ENCODE data around the gene RCOR1.
"Not testable (repeated sequence)": the region's sequence is repeated elsewhere in the genome, so short reads cannot be mapped to it uniquely, and the experiment has no call there.

The RCOR1 gene

DNA sequence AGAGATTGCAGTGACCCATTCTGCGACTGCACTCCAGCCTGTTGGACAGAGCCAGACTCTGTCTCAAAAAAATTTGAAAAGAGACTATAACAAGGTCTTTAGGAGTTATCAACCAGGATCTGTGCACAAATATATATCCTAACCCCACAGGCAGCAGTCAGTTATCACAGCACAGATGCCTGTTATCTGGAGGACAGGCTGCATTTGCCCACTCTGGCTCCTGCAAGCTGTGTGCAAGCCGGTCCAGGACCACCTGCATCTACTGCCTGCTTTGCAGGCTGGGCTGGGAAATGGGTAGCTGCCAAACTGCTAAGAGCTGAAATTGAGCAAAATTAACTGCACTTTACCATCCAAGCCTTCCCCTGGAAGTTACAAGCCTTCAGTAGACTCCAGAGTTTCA is 21.4 kb upstream of the RCOR1 start:
- DNase-seq (ENCODE audit: low spot score) = no peak

DNA sequence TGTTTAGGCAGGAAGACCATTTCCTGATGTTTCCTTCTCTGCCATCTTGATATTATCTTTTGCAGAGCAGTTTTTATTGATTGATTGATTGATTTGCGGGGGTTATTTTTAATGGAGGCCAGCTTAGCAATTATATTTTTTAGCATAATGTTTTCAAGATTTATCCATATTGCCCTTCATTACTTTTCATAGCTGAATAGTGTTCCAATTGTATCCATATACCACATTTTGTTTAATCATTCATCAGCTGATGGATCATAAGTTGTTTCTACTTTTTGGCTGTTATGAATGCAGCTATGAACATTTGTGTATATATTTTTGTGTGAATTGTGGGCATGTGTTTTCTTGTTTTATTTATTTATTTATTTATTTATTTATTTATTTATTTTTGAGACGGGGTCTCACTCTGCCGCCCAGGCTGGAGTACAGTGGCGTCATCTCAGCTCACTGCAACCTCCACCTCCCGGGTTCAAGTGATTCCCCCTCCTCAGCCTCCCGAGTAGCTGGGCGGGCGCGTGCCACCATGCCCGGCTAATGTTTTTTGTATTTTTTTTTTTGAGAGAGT is 20.9 kb upstream of the RCOR1 start:
- no peak for DNase-seq (ENCODE audit: low spot score)

DNA sequence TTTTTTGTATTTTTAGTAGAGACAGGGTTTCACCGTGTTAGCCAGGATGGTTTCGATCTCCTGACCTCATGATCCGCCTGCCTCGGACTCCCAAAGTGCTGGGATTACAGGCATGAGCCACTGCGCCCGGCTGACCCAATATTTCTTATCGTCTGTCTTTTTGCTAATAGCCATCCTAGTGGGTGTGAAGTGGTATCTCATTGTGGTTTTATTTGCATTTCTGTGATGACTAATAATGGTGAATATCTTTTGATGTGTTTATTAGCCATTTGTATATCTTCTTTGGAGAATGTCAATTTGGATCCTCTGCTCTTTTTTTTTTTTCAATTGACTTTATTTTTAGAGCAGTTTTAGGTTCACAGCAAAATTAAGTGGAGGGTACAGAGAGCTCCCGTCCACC is 19.3 kb upstream of the RCOR1 start:
- DNase-seq (ENCODE audit: low spot score) = not testable (repeated sequence)

DNA sequence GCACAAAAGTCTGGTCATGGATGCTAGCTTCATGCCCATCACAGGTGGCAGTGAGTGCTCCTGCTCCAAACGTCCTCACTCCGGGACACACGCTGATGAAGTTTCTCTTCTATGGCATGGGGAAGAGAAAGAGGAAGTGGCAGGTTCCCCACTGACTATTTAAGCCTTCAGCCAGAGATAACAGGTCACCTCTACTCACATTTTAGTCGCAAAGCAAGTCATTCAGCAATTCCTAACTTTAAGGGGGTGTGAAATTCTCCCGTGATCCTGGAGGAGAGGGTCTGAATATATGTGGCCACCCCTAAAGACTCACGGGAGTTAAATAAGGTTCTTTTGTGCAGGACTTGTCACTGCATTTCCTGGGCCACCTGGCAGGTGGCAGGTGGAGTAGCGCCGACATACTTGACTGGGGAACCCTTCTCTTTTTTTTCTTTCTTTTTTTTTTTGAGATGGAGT is 18.8 kb upstream of the RCOR1 start:
- DNase-seq (ENCODE audit: low spot score) = no peak

DNA sequence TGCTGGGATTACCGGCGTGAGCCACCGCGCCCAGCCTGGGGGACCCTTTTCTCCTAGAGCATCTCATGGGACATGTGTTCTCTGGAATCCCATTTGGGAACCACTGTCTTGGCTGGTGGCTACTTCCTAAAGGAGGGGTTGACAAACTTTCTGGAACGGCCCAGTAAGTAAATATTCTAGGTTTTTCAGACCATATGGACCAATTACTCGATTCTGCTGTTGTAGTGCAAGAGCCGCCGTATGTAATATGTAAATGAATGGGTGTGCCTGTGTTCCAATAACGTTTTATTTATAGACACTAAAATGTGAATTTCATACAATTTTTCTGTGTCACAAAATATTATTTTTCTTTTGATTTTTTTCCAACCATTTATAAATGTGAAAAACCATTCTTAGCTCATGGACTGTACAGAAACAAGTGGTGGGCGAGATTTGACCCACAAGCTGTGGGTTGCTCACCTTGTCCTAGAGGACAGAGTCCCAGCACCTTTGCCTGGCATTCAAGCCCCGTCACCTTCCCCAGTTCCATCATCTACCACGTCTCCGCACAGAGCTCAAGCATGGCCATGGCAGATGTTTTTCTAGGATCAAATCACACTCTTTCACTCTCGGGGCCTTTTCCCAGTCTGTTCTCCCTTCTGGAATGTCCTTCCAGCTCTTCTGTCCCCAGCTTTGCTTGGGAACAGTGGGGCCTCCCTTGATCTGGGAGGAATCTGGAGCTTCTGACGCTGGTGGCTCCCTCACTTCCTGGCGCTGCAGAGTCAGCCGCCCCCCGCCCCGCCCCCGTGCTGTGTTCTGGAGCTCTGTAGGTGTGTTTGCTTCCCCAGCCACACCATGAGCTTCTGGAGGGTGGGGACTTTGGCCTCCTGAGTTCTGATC is 17.9 kb upstream of the RCOR1 start:
- DNase-seq (ENCODE audit: low spot score) = no peak

DNA sequence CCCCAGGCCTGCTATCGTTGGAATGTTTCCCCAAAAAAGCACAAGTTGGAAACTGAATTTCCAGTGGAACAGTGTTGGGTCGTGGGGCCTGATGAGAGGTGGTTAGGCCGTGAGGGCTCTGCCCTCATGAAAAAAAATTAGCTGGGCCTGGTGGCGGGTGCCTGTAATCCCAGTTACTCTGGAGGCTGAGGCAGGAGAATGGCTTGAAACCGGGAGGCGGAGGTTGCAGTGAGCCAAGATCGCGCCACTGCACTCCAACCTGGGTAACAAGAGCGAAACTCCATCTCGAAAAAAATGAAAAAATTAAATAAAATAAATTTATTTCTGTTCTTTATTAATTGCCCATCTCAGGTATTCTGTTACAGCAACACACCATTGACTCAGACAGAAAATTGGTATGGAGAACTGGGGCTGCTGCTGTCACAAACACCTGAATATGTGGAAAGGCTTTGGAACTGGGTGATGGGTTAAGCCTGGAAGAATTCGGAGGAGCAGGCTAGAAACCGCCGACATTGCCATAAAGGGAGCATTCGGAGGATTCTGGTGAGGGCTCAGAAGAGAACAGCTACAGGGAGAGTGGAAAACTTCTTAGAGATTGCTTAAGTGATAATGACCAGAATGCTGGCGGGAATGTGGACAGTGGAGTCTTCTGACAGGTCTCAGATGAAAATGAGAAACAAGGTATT is 17.1 kb upstream of the RCOR1 start:
- DNase-seq (ENCODE audit: low spot score) = no peak

DNA sequence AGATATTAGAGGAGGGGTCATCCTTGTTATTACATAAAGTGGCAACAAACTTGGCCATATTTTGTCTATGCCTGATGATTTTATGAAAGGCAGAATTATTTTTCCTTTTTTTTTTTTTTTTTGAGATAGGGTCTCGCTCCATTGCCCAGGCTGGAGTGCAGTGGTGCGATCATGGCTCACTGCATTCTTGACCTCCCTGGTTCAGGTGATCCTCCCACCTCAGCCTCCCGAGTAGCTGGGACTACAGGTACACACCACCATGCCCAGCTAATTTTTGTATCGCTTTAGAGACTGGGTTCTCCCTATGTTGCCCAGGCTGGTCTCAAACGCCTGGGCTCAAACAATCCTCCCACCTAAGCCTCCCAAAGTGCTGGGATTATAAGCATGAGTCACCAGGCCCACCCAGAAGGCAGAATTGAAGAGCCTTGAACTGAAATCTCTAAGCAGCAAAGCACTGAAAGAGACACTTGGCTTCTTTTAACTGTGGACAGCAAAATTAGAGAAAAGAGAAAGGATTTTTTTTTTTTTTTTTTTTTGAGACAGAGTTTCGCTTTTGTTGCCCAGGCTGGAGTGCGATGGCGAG is 16.5 kb upstream of the RCOR1 start:
- DNase-seq (ENCODE audit: low spot score) = not testable (repeated sequence)

DNA sequence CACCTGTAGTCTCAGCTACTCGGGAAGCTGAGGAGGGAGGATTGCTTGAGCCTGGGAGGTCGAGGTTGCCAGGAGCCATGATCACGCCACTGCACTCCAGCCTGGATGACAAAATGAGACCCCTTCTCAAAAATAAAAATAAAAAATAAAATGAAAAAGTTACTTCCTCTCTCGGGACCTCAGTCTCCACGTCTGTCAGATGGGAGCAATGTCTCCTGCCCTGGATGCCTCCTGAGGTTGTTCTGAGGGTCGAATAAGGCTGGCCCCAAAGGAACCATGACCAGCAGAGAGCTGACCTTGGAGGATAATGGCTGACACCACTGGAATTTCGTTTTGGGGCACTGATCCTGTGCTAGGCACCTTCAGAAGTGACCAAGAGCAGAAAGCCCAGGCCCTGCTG is 13.6 kb upstream of the RCOR1 start:
- DNase-seq (ENCODE audit: low spot score) = no peak

DNA sequence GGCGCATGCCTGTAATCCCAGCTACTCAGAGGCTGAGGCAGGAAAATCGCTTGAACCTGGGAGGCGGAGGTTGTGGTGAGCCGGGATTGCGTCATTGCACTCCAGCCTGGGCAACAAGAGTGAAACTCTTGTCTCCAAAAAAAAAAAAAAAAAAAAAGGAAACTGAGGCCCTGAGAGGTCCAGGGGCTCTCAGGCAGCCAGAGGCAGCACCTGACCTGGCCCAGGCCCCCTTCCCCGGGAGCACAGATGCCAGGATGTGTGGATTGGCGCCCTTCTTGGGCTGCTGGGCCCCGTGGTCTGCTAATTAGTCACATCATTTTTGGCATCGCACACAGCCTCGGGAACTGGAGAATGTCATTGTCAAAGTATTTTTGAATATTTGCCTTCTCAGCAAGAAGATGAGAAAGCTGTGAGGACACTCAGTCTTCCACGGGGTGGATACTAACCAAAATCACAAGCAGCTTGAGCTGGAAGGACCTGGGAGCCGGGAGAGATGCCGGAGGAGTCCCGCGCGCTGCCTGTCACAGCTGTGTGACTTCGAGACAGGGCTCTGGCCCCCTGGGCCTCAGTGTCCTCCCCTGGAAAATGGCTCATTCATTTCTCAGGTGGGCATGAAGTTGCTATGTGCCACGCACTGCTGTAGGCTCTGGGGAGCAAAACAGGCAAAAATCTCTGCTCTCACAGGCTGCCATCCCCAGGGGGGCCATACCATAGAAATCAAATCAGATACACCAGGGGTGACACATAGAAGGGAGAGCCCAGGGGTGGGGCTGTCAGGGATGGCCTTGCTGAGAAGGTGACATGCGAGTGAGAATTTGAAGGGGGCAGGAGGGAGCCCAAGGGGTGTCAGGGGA is 12.5 kb upstream of the RCOR1 start:
- DNase-seq (ENCODE audit: low spot score) = no peak

DNA sequence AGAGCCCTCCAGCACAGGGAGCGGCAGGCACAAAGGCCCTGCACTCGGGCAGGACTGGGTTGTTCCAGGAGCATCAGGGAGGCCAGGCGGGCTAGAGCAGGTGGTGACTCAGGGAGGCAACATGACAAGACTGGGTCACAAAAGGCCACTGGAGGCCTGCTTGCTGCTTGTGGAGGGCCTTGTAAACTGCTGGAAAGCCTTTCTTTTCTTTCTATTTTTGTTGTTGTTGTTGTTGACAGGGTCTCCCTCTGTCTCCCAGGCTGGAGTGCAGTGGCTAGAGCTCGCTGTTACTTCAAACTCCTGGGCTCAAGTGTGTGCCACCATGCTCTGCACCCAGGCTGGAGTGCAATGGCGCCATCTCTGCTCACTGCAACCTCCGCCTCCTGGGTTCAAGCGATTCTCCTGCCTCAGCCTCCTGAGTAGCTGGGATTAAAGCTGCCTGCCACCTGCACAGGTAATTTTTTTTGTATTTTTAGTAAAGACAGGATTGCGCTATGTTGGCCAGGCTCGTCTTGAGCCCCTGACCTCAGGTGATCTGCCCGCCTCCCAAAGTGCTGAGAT is 11.8 kb upstream of the RCOR1 start:
- DNase-seq (ENCODE audit: low spot score) = no peak

DNA sequence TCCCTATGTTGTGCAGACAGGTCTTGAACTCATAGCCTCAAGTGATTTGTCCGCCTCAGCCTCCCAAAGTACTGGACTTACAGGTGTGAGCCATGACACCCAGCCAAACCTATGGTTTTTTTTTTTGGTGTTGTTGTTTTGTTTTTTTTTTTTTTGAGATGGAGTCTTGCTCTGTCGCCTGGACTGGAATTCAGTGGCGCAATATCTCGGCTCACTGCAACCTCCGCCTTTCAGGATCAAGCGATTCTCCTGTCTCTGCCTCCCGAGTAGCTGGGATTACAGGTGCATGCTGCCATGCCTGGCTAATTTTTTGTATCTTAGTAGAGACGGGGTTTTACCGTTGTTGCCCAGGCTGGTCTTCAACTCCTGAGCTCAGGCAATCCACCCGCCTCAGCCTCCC is 11.3 kb upstream of the RCOR1 start:
- DNase-seq (ENCODE audit: low spot score) = no peak

DNA sequence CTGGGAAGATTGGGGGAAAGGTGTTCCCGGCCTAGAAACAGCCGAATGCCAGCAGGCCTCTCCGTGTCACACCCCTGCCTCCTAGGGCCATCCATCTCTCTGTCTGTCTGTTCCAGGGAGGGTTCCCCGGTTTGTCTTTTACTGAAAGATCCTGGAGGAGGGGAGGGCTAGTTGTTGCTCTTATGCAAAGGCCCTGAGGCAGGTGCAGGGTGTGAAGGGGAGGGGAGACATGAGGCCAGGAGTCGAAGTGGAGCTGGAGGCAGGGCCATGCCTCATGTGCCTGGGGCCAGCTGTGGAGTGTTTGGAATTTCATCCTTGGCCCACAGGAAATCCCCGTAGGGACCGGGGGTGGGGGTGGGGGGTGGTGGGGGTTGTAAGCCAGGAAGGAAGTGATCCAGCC is 8.7 kb upstream of the RCOR1 start:
- no peak for DNase-seq (ENCODE audit: low spot score)

DNA sequence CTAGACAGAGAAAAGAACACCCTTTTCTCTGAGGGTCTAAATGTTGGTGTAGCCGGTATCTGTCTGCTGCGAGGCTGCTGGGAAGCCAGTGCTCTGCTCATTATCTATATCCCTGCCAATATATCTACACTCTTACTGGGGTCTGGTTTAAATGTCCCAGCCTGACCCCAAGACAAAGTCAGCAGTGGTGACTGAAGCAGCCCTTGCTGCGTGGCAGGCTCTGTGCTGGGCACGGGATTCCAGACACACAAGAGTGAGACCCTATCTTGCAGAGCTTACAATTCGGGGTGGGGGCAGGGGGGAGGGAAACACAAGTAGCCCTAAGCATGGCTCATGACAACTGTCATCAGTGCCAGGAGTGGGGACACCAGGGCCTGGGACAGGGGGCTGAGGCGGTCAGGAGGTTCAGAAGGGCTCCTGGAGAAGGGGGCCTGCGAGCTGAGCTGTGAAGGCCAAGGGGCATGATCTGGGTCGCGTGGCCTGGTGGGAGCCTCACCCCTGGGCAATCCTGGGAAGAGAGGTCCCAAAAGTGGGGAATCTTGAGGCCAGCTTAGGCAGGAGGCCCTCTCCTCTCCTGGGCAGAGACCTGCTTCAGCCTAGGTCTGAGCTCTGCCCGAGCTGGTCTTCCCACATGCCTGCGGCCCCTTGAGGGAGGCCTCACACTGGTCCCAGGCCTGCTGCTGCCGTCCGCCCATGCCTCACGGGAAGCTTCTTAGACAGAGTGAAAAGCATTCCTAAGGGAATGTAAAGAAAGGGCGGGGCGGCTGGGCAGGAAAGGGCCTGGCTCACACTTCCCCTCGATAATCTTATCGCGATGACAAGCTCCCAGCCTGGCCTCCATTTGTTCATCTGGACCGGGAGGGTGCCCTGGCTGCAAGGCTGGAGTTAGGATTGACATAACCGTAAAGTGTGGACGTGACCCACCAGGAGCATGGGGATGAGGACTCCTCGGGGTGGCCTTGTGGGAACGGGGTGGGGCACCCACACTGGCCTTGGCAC is 7.3 kb upstream of the RCOR1 start:
- no peak for DNase-seq (ENCODE audit: low spot score)

DNA sequence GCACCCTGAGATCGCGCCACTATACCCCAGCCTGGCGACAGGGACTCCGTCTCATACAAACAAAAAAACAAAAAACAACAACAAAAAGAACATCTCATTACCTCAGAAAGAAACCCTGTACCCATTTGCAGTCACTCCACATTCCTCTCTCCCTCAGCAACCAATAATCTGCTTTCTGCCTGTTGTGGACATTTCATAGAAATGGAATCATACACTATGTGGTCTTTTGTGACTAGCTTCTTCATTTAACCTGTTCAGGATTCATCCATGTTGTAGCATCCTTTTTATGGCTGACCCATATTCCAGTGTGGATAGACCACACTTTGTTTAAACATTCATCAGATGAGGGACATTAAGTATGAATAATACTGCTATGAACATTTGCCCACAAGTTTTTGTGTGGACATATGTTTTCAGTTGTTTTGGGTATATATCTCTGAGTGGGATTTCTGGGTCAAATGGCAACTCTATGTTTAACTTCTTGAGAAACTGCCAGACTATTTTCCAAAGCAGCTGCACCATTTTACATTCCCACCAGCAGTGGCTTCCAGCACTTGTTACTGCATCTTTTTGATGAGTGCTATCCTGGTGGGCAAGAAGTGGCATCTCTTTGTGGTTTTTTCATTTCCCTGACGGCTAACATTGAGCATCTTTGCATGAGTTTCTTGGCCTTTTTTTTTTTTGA is 5.9 kb upstream of the RCOR1 start:
- no peak for DNase-seq (ENCODE audit: low spot score)

DNA sequence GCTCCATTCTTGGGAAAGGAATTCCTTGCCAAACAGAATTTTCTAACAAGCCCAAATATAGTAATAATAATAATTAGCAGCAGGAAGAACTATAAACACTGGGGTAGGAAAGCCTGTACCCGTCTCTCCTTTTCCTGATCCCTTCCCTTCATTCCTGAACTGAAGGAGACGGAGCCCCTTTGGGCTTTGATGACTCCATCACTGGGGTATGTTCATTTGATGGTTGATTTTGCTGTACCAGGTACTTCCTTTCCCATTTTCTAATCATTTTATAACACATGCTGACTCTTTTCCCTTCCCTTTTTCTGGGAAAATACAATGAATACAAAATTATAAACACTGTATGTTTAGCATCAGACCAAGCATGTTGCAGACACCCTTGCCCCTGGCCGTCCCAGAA is 3.6 kb upstream of the RCOR1 start:
- DNase-seq (ENCODE audit: low spot score) = no peak

DNA sequence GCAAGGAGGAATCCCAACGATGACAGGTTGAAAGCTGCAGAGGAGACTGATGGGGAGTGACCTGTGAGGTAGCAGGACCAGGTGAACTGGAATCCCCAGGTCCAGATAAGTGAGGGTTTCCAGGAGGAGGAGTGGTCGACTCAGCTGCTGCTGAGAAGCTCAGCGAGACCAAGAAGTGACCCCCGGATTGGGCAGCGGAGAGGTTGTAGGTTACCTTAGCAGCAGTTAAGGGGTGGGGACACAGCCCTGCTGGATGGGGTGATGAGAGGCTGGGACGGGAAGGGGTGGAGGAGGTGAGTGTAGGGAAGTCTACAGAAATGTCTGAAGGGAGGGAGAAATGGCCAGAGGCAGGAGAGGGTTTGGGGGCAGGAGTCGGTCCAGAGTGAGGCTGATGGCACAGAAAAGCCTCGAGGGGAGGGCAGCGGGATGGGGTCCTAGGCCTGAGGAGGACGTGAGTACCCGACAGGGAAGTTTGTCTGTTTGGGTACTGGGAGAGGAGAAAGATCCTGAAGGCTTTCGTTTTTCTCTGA is 2.6 kb upstream of the RCOR1 start:
- no peak for DNase-seq (ENCODE audit: low spot score)

DNA sequence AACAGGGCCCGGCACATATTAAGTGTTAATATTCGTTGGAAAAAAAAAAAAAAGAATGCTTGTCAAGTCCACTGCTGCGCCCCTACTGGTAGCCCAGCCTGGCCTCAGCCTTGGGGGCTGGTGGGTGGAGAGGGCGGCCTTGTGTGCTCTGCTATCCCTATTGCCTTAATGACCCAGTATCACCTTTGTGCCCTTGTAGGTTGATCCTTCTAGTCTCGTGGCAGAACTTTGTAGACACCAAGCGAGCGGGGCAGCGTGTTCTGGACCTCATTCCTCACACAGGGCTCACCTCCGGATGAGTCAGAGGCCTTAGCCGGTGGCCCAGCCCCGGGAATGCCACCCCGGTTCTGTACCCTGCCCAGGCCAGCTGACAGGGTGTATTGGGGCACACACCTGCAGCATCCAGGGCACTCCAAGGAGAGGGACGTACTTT is 1.8 kb upstream of the RCOR1 start:
- no peak for DNase-seq (ENCODE audit: low spot score)

DNA sequence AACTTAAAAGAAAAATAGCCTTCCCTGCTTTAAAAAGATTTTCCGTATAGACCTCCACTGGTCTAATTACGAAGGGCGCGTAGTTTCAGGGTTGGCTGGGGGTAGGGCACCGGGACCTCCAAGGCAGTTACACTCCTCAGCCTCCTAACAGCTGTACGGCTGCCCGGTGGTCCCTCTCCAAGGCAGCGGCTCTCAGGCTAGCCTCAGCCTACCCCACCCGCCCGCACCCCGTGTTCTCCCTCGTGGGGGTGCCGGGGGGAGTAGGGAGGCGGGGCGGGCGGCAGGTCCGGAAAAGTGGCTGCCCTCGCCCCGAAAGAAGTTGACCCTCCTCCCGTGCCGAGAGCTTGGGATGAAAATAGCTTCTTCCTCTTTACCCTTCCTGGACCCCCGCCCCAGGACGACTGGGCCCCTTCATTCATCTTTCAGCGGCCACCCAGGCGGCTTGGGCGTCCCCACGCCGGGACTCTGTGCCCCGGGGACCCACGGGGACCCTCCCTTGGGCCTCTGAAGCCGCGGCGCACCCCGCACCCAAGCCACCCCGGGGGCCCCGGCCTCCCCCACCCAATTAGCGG is 991 bp upstream of the RCOR1 start:
- DNase-seq (ENCODE audit: low spot score) = no peak

DNA sequence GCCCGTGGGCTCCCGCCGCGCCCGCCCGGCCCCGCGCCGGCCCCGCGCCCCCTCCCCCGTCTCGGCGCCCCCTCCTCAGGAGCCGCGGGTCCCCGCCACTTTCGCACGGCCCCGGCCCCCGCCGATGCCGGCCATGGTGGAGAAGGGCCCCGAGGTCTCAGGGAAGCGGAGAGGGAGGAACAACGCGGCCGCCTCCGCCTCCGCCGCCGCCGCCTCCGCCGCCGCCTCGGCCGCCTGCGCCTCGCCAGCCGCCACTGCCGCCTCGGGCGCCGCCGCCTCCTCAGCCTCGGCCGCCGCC is 263 bp downstream of the RCOR1 start:
- peak; percentile 19 for DNase-seq (ENCODE audit: low spot score)

Measured in CD4-positive, alpha-beta T cell treated with Interleukin-2 at 100 ng/mL for 4 hours (primary cell).